Spinal cord (tissue), 10 donors: ENCODE data around the gene SHROOM2. TPM values are rescaled to one million over a fixed set of nuclear protein-coding genes. Genes with fewer than 3 reads are reported as not detected.
"Not testable (repeated sequence)": the region's sequence is repeated elsewhere in the genome, so short reads cannot be mapped to it uniquely, and the experiment has no call there.

ENCODE experiments used
- DNase-seq, 6 donors: peaks; one replicate each; pipeline versions ENCODE4 v3.0.0 to v3.0.0-alpha.2; 2013 to 2015; ENCODE audit warnings: low spot score in 6 of 6, low read depth in 4 of 6
- H3K27ac ChIP-seq: one replicate; pipeline ENCODE4 v1.5.1; 2013; ENCODE audit warnings: low read depth, low read length, control low read depth
- H3K27me3 ChIP-seq: one replicate; pipeline ENCODE4 v1.6.1; 2013; ENCODE audit warnings: low read length; ENCODE audit not compliant: control insufficient read depth, insufficient read depth
- H3K36me3 ChIP-seq: one replicate; pipeline ENCODE4 v1.6.1; 2013; ENCODE audit warnings: low read length; ENCODE audit not compliant: control insufficient read depth, insufficient read depth
- H3K4me1 ChIP-seq: one replicate; pipeline ENCODE4 v1.6.1; 2013; ENCODE audit warnings: low read length; ENCODE audit not compliant: control insufficient read depth, insufficient read depth
- H3K4me3 ChIP-seq: one replicate; pipeline ENCODE4 v1.5.1; 2013; ENCODE audit warnings: low read depth, low read length, control low read depth
- H3K9me3 ChIP-seq: one replicate; pipeline ENCODE4 v1.6.1; 2013; ENCODE audit warnings: low read length; ENCODE audit not compliant: control insufficient read depth, insufficient read depth
- WGBS: methylation state at CpG from one replicate; pipeline ENCODE4 v1.1.5; 2013; ENCODE audit warnings: missing lambda C conversion rate; ENCODE audit not compliant: insufficient coverage; 5-methylcytosine and 5-hydroxymethylcytosine counted together
- polyA plus RNA-seq, 2 donors: library from polyadenylated mRNA; unstranded; fragments of 120-200 nt; gene quantifications; one replicate each; pipeline ENCODE4 v1.2.1, GENCODE V29; 2013; ENCODE audit not compliant: insufficient read length in 2 of 2
- total RNA-seq, 2 donors: library from RNA; depleted of rRNA in 1 of 2; stranded (reverse); fragments of 120-200 nt in 1 of 2; fragments of >200 nt in 1 of 2; gene quantifications; one replicate each; pipeline versions ENCODE4 v1.2.3 to v1.2.4, GENCODE V29; 2013 to 2014
- donor health status: healthy.

Gene SHROOM2
- total and polyA plus RNA-seq, 4 donors: 15.5 to 45.7 (median 36.5) TPM

DNA sequence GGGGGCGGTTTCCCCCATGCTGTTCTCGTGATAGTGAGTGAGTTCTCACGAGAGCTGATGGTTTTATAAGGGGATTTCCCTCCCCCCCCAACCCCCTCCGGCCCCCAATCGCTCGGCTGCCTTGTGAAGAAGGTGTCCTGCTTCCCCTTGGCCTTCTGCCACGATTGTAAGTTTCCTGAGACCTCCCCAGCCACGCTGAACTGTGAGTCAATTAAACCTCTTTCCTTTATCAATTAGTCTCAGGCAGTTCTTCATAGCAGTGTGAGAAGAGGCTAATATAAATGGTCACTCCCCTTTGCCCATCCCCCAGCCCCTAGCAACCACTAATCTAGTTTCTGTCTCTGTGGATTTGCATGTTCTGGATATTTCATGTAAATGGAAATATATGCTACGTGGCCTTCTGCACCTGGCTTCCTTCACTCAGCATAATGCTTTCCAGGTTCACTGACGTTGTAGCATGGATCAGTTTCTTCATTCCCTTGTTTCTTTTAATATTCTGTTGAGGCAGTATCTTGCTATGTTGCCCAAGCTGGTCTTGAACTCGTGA, 37.0 kb upstream of the SHROOM2 start:
- no peak overlapping the region for H3K27ac ChIP-seq
- peaks cover 3% of the 10 kb centered on the region for H3K27me3 ChIP-seq
- no peaks in the 10 kb centered on the region for H3K36me3 ChIP-seq
- H3K9me3 ChIP-seq: no peaks in the 10 kb centered on the region
- H3K4me1 ChIP-seq: no peaks in the 10 kb centered on the region
- no peak overlapping the region for H3K4me3 ChIP-seq
- WGBS: no CpG with 5 or more reads among the region's 11 CpGs
- no peak for DNase-seq

DNA sequence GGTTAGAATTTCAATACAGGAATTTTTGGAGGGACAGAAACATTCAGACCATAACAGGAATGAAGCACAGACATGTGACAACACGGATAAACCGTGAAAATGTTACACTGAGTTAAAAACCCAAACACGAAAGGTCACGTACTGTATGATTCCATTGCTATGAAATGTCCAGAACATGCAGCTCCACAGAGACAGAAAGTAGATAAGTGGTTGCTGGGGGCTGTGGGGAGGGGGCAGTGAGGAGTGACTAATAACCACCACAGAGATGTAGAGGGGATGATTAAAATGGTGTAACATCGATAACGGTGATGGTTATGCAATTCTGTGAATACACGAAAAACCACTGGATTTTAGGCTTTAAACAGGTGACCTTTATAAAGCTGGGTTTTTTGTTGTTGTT, 28.9 kb upstream of the SHROOM2 start:
- no peaks in the 10 kb centered on the region for H3K9me3 ChIP-seq
- H3K4me1 ChIP-seq: no peaks in the 10 kb centered on the region
- H3K36me3 ChIP-seq: no peaks in the 10 kb centered on the region
- peaks cover 7% of the 10 kb centered on the region for H3K27me3 ChIP-seq
- H3K27ac ChIP-seq: no peak overlapping the region
- H3K4me3 ChIP-seq: no peak overlapping the region
- DNase-seq: no peak
- 85% methylated on average over 7 of the region's 7 CpGs for WGBS

DNA sequence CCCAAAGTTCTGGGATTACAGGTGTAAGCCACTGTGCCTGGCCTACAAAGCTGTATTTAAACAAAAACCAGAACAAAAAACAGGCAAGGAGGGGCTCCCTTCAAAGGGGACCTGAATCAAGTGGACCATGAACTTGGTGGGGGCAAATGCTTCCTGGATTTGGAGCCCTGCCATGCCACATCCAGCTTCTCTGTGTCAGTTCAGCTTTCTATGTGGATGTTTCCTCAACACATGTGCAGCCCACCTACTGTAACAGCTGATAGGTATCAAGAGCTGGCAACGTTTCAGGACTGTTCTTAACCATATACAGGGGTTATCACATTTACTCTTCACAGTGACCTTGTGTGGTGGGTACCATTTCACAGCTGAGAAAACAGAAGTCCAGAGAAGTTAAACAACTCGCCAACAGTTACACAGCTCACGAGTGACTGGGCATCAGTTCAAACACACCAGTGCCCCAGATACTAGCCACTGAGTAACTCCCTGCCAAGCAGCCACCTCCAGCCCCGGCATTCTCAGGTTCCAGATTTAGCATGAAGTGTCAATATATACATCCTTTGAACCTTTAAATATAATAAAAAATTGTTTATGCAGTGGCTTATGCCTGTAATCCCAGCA, 28.1 kb upstream of the SHROOM2 start:
- Histone ChIP-seq H3K9me3 (no peaks in the 10 kb centered on the region), H3K4me3 (no peak overlapping the region), H3K36me3 (no peaks in the 10 kb centered on the region), H3K4me1 (no peaks in the 10 kb centered on the region), H3K27me3 (peaks cover 10% of the 10 kb centered on the region), H3K27ac (no peak overlapping the region)
- no peak for DNase-seq
- WGBS: 76% methylated on average over 2 of the region's 4 CpGs

DNA sequence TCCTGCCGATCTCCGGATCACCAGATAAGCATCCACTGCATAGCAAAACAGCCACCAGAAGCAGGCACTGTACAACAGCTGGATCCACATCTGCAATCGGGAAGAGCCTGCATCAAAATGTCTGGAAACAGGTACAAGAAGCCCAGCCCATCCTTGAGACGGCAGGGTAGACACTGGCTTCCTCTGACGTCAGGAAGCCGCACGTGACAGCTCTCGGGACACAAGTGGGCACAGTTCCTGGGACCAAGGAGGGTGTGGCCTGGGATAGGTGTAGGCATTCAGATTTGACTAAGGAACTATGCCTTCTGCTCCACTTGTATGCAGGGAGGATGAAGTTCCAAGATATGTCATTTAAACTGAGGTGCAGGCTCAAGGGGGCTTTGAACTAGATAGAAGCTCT, 26.9 kb upstream of the SHROOM2 start:
- no peak for DNase-seq
- no peak overlapping the region for H3K4me3 ChIP-seq
- no peak overlapping the region for H3K27ac ChIP-seq
- no peaks in the 10 kb centered on the region for H3K9me3 ChIP-seq
- H3K4me1 ChIP-seq: no peaks in the 10 kb centered on the region
- H3K36me3 ChIP-seq: no peaks in the 10 kb centered on the region
- peaks cover 9% of the 10 kb centered on the region for H3K27me3 ChIP-seq
- WGBS: 86% methylated on average over 8 of the region's 8 CpGs

DNA sequence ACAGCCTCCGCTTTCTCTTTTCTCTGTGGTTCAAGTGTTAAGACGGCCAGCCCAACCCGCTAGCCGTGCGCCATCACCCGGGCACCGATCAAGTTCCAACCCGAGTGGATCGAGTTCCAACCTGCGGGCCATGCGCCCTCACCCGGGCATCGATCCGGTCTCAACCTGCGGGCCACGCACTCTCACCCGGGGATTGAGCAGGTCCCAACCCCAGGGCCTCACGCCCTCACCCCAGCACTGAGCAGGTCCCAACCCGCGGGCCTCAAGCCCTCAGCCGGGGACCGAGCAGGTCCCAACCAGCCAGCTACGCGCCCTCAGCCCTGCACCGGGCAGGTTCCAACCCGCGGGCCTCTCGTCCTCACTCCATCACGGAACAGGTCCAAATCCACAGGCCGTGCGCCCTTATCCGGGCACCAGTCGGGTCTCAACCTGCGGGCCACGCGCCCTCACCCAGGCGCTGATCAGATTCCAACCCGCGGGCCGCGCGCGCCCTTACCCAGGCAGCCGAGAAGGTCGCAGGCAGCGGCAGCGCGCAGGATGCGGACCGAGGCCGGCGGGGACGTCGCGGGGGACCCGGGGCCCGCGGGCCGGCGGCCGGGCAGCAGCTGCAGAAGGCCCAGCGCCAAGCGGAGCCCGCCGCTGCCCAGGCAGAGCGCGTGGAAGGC, 21.0 kb upstream of the SHROOM2 start:
- Histone ChIP-seq H3K27me3 (peaks cover 18% of the 10 kb centered on the region), H3K4me1 (peaks cover 7% of the 10 kb centered on the region), H3K36me3 (no peaks in the 10 kb centered on the region), H3K27ac (no peak overlapping the region), H3K4me3 (no peak overlapping the region), H3K9me3 (no peaks in the 10 kb centered on the region)
- WGBS: 17% methylated on average over 67 of the region's 67 CpGs
- no peak for DNase-seq

DNA sequence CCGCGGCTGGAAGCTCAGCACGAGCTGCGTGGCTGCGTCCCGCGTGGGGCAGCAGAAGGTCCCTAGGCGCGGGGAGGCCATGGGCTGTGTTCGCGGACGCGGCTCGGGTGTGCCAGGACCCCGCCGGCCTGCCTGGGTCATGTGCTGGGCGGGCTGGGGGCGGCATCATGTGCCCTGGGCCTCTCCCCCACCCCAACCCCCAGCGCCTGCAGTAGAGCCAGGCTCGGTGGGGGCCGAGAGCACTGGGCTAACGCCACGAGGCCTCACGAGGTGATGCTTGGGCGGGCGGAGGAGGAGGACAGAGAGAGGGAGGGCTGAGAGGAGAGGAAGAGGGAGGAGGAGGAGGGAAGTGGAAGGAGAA, 20.5 kb upstream of the SHROOM2 start, which contains the start of gene GPR143:
TSS of gene GPR143 (minus strand) at position 111 of the 361 bp plus-strand sequence. CDS start at position 81, 30 bp downstream.
- Histone ChIP-seq H3K9me3 (no peaks in the 10 kb centered on the region), H3K4me3 (no peak within 1 kb of the TSS), H3K36me3 (no peaks in the 10 kb centered on the region), H3K4me1 (peaks cover 7% of the 10 kb centered on the region), H3K27me3 (peaks cover 15% of the 10 kb centered on the region), H3K27ac (no peak within 1 kb of the TSS)
- 11% methylated on average over 17 of the region's 26 CpGs for WGBS
- peak in 1 of 6 donors; percentile 23 for DNase-seq

DNA sequence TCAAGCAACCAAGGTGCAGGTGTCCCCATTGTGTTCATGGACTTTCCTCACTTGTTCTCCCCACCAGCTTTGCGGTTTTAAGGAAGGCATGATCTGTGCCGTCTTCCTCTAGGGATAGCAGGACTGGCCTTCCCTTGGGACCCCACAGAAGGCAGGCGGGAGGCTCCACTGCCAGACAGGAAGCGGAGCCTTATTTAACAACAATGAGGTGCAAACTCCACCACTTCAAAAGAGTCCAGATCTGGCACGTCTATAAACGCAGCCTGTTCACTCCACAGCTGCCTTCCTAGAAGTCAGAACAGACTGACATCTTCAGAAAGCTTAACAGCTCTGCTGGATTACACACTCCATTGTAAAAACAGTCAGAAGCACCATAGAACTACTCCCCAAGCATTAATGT, 18.9 kb upstream of the SHROOM2 start:
- WGBS: 31% methylated on average over 6 of the region's 6 CpGs
- no peak for DNase-seq
- no peak overlapping the region for H3K4me3 ChIP-seq
- no peaks in the 10 kb centered on the region for H3K36me3 ChIP-seq
- peaks cover 7% of the 10 kb centered on the region for H3K4me1 ChIP-seq
- H3K27me3 ChIP-seq: peaks cover 17% of the 10 kb centered on the region
- no peak overlapping the region for H3K27ac ChIP-seq
- H3K9me3 ChIP-seq: no peaks in the 10 kb centered on the region

DNA sequence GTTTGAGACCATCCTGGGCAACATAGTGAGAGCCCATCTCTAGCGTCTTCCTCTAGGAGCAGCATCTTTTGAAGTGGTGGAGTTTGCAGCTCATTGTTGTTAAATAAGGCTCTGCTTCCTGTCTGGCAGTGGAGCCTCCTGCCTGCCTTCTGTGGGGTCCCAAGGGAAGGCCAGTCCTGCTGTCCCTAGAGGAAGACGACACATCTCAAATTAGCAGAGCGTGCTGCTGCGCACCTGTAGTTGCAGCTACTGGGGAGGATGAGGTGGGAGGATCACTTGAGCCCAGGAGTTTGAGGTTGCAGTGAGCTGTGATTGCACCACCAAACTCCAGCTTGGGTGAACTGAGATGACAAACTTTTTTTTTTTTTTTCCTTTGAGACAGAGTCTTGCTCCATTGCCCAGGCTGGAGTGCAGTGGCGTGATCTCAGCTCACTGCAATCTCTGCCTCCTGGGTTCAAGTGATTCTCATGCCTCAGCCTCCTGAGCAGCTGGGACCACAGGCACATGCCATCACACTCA, 17.8 kb upstream of the SHROOM2 start:
- DNase-seq, H3K4me3 ChIP-seq, H3K27ac ChIP-seq, H3K9me3 ChIP-seq, H3K4me1 ChIP-seq, H3K36me3 ChIP-seq: not testable (repeated sequence)
- H3K27me3 ChIP-seq: peaks cover 14% of the 10 kb centered on the region
- 83% methylated on average over 5 of the region's 5 CpGs for WGBS

DNA sequence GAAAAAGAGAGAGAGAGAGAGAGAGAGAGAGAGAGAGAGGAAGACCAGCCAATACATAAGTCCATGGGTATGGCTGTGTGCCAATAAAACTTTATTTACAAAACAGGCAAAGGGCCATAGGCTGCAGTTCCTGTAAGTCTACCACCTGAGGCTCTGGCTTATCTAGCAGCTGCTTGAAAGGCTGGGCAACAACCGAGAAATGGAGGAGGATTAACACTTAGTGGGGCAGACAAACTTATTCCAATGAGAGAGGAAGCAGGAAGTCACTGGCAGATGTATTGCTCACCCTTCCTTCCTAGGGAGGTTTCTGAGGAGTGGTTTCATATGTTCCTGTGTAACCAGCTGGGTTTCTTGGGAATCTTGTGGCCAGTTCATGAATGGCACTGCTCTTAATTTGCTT, 15.9 kb upstream of the SHROOM2 start:
- Histone ChIP-seq H3K4me1 (peaks cover 3% of the 10 kb centered on the region), H3K36me3 (no peaks in the 10 kb centered on the region), H3K27ac (no peak overlapping the region), H3K4me3 (no peak overlapping the region), H3K27me3 (peaks cover 8% of the 10 kb centered on the region), H3K9me3 (no peaks in the 10 kb centered on the region)
- 43% methylated on average over 1 of the region's 1 CpG for WGBS
- DNase-seq: no peak

DNA sequence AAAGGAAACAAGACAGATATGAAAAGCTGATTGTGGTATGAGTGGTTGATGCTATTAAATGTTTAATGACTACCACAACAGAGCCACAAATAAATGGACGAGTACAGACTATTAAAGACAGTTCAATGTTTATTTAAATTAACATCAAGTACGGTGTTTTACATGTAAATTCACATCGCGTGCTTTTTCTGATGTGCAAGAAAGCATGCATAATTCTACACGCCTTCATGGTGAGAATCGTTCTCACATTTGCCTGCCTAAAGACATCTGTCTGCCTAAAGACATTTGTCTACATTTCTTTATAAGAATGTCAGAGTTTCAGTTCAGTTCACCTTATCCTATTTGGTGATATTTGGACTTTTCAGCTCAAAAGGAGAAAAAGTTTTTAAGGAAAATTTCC, 13.3 kb upstream of the SHROOM2 start:
- H3K9me3 ChIP-seq: no peaks in the 10 kb centered on the region
- H3K27ac ChIP-seq: no peak overlapping the region
- DNase-seq: no peak
- H3K36me3 ChIP-seq: no peaks in the 10 kb centered on the region
- WGBS: no CpG with 5 or more reads among the region's 6 CpGs
- no peaks in the 10 kb centered on the region for H3K4me1 ChIP-seq
- H3K27me3 ChIP-seq: peaks cover 8% of the 10 kb centered on the region
- no peak overlapping the region for H3K4me3 ChIP-seq
